ENCODE results near the gene TENT5C. TPM values are rescaled to one million over a fixed set of nuclear protein-coding genes. Genes with fewer than 3 reads are reported as not detected.

Gene TENT5C
- total RNA-seq, 1 donor from 2014 or later = 59.3 TPM

DNA sequence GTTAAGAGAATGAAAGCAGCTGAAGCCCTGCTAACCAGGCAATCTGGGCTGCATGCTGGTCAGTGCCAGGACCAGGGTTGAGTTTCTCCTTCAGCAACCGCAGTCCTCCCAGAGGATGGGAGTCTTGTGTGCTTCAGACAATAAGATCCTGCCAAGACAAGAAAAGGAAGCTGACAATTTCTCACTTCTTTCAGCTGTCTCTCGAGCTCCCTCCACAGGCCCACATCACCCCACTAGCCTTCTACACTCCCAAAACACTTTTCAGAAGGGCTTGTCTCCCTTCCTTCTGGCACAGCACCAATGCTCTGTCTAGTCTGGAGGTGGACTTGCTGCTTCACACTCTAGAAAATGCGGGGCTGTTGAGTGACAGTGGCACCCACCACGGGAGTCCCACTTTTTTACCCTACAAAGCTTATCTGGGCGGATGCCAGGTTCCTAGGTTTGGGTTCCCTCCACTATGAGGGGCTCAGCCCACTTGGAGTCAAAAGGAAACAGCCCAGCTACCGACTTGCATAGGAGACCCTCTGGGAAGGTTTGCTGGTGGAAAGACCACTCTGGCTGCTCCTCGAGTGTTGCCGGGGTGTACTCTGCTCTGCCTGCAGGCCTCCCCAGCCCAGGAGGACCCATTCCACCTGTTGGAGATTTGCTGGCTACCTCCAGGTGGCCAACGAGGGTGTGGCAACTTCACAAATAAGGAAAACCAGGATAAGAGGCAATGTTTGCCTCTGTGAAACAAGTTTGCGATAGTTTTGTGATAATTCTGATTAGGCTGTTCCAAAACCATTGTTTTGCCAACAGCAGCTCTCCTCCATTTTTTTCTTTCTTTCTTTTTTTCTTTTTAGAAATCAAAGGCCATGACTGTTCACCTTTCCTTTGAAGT lies 68.9 kb downstream of the TENT5C start:
- POLR2A ChIA-PET = interaction anchor here (0.8 to 38.9 kb wide), 7 partner anchors 10 to 142 kb away, joined by 3 to 1269 read pairs (median 13); partner anchors contain the start of gene TENT5C
- H3K27me3 Mint-ChIP-seq = no peaks in the 10 kb centered on the region
- H3K4me1 Mint-ChIP-seq = peaks cover 56% of the 10 kb centered on the region
- intact Hi-C loops (cut with micrococcal nuclease) = loop anchor here (1.0 to 10.0 kb wide), 9 partner anchors 20 to 612 kb away; partner anchors contain the start of genes GDAP2, TENT5C, TTF2 and WDR3
- no peaks in the 10 kb centered on the region for H3K9me3 Mint-ChIP-seq
- TF ChIP-seq, protein P1, sequence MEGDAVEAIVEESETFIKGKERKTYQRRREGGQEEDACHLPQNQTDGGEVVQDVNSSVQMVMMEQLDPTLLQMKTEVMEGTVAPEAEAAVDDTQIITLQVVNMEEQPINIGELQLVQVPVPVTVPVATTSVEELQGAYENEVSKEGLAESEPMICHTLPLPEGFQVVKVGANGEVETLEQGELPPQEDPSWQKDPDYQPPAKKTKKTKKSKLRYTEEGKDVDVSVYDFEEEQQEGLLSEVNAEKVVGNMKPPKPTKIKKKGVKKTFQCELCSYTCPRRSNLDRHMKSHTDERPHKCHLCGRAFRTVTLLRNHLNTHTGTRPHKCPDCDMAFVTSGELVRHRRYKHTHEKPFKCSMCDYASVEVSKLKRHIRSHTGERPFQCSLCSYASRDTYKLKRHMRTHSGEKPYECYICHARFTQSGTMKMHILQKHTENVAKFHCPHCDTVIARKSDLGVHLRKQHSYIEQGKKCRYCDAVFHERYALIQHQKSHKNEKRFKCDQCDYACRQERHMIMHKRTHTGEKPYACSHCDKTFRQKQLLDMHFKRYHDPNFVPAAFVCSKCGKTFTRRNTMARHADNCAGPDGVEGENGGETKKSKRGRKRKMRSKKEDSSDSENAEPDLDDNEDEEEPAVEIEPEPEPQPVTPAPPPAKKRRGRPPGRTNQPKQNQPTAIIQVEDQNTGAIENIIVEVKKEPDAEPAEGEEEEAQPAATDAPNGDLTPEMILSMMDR (IDR thresholded peaks at IDR 0.05) = no peak
- CTCF ChIA-PET = interaction anchor here (0.8 to 9.0 kb wide), 36 partner anchors 10 to 335 kb away, joined by 3 to 211 read pairs (median 6); partner anchors contain the start of gene TENT5C
- no peaks in the 10 kb centered on the region for H3K36me3 Mint-ChIP-seq (ENCODE audit: low read depth)
- ATAC-seq (ENCODE audit: low read depth) (peak; percentile 80), DNase-seq (peak; percentile 41)
- no peak overlapping the region for H3K4me3 Mint-ChIP-seq
- H3K27ac Mint-ChIP-seq = no peak overlapping the region

DNA sequence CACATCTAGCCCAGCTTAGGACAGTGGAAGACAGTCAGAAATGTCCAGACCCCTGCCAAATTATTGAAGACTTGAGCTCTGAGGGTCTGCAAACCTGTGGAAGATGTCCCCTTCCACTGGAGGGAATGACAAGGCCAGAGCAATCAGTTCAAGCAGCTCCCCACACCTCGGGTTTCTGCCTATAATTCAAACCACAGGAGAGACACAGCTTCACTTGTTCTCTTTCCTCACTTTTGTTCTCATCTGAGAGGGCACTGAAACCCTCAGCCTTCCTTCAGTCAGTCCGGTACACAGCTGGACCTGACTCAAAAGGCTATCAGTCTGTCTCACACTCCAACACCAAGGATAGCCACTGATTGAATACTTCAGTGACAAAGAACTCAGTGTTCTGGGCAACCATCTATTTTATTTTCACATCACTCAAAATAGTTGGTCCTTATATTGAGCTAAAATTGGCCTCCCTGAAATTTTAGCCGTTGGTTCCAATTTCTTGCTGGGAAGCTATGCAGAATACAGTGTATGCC lies 70.1 kb downstream of the TENT5C start:
- intact Hi-C loops (cut with micrococcal nuclease) = loop anchor here (10.0 kb wide), 1 partner anchor 219 kb away; no protein-coding TSS in a partner anchor
- Mint-ChIP-seq H3K36me3 (ENCODE audit: low read depth) (no peaks in the 10 kb centered on the region), H3K27ac (no peak overlapping the region), H3K4me3 (no peak overlapping the region), H3K4me1 (peaks cover 44% of the 10 kb centered on the region), H3K27me3 (no peaks in the 10 kb centered on the region), H3K9me3 (no peaks in the 10 kb centered on the region)
- DNase-seq (no peak), ATAC-seq (ENCODE audit: low read depth) (no peak)
- ChIA-PET POLR2A (interaction anchor here (1.1 to 38.9 kb wide), 4 partner anchors 21 to 141 kb away, joined by 3 to 1269 read pairs (median 10); partner anchors contain the start of gene TENT5C), CTCF (interaction anchor here (1.1 to 9.0 kb wide), 9 partner anchors 11 to 168 kb away, joined by 3 to 211 read pairs (median 25); partner anchors contain the start of gene TENT5C)
- TF ChIP-seq, protein P1 (IDR thresholded peaks at IDR 0.05) = no peak

DNA sequence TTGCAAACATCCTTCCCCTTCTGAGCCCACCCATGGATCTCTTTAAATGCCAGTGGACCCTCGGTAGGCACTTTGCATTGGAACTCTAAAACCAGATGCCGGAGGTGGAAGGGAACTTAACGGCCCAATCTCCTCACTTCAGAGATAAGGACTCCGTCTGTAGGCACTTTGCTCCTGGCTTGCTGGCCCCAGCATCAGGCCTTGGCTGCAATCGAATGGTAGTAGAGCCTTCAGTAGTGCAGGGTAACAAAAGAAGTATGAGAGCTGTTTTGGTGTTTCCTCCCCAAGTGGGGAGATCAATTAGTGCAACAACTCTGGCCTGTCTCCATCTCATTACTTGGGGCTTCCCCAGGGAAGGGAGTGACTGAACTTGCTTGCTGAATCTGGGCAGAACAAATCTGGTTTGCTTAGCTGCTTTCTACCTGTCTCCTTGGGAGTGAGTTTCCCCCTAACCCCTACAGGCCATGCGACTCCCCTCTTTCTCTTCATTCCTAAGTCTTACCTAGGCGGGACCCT lies 70.8 kb downstream of the TENT5C start:
- intact Hi-C loops (cut with micrococcal nuclease) = loop anchor here (10.0 kb wide), 1 partner anchor 218 kb away; no protein-coding TSS in a partner anchor
- TF ChIP-seq, protein P1 (IDR thresholded peaks at IDR 0.05) = no peak
- DNase-seq = no peak
- Mint-ChIP-seq H3K36me3 (ENCODE audit: low read depth) (no peaks in the 10 kb centered on the region), H3K4me1 (peaks cover 36% of the 10 kb centered on the region), H3K27me3 (no peaks in the 10 kb centered on the region), H3K27ac (no peak overlapping the region), H3K4me3 (no peak overlapping the region), H3K9me3 (no peaks in the 10 kb centered on the region)
- POLR2A ChIA-PET = interaction anchor here (1.1 to 38.9 kb wide), 3 partner anchors 52 to 142 kb away, joined by 3 to 1269 read pairs (median 3); partner anchors contain the start of gene TENT5C
- CTCF ChIA-PET = interaction anchor here (1.1 to 9.0 kb wide), 7 partner anchors 12 to 169 kb away, joined by 3 to 211 read pairs (median 41); partner anchors contain the start of gene TENT5C
- peak; percentile 32 for ATAC-seq (ENCODE audit: low read depth)

Other genes with a start within 250 kb of the TENT5C start
- 43.3 and 46.0 TPM in 2 replicates for gene MAN1A2, start 238.6 kb upstream of the TENT5C start, total RNA-seq

All from activated B cell treated with CpG ODN at 0.5 μM for 24 hours (primary cell).